Testis (tissue), 2 donors: ENCODE results near the gene MSI2.

ENCODE experiments used
- CTCF ChIP-seq, 3 experiments: fragments of 450-650 bp in 2 of 3; fragments of 200-600 bp in 1 of 3; sonication (generic) in 1 of 3; IDR thresholded peaks; one replicate each; pipeline ENCODE4 v1.5.1; 2016 to 2019; ENCODE audit warnings: antibody characterized with exemption in 3 of 3, mild to moderate bottlenecking in 2 of 3, moderate library complexity in 1 of 3
- POLR2A ChIP-seq: fragments of 450-650 bp; IDR thresholded peaks from one replicate; pipeline ENCODE4 v1.6.1; 2017; ENCODE audit warnings: antibody characterized with exemption, mild to moderate bottlenecking, moderate library complexity

DNA sequence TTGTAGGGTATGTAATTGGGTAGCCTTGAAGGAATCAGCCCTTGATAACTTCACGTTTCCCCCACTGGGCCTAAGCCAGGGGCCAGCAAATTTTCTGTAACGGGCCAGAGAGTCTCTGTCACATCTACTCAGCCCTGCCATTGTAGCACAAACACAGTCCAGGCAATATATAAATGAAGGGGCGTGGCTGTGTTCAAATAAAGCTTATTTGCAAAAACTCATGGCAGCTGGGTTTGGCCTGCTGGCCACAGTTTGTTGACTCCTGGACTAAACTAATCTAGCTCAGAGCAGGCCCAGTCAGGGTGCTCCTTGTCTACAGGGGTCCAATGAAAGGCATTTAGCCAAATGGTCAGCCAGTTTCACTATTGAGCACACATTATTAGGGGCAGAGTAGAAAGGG, 347.2 kb downstream of the MSI2 start:
- TF ChIP-seq CTCF (IDR thresholded peaks at IDR 0.05) (no peak), POLR2A (no peak)
